Gastroesophageal sphincter (tissue), 3 donors: ENCODE measurements around the gene ATP5MC2.

Experiments used
- CTCF ChIP-seq, 4 experiments: fragments of 200-600 bp in 2 of 4; fragments of 450-650 bp in 2 of 4; sonication (generic) in 1 of 4; IDR thresholded peaks; one replicate each; pipeline ENCODE4 v1.5.1; 2017 to 2019; ENCODE audit warnings: antibody characterized with exemption in 4 of 4, mild to moderate bottlenecking in 2 of 4, moderate library complexity in 2 of 4
- POLR2AphosphoS5 ChIP-seq: sonication (generic); formaldehyde crosslinking; IDR thresholded peaks from one replicate; pipeline ENCODE4 v1.6.1; 2017; ENCODE audit warnings: antibody characterized with exemption

GRCh38 chr12:53717319-53717718, 41.4 kb upstream of the ATP5MC2 start:
- no peak for TF ChIP-seq CTCF (IDR thresholded peaks at IDR 0.05)
- no peak for TF ChIP-seq POLR2AphosphoS5
